GM10248 (cell line): ENCODE results near the gene AGO3.
"Not testable (repeated sequence)": the region's sequence is repeated elsewhere in the genome, so short reads cannot be mapped to it uniquely, and the experiment has no call there.

Experiments used
- CTCF ChIA-PET: fragments of 300-600 bp; sonication (Branson Sonifier 250); formaldehyde crosslinking; extraction: SDS; loops from one replicate; lab custom pipeline; 2021; ENCODE audit warnings: antibody characterized with exemption; lab: Yijun Ruan, JAX
- POLR2A ChIA-PET: fragments of 350-650 bp; sonication (Branson Sonifier 250); formaldehyde crosslinking; extraction: SDS; loops from one replicate; lab custom pipeline; 2020; ENCODE audit warnings: antibody characterized with exemption; lab: Yijun Ruan, JAX
- DNase-seq: peaks from one replicate; pipeline ENCODE4 v3.0.0; 2012; ENCODE audit errors: extremely low spot score
- CTCF ChIP-seq: IDR thresholded peaks from 2 replicates; pipeline ENCODE4 v1.5.1; 2012; ENCODE audit warnings: mild to moderate bottlenecking, low read depth; ENCODE audit errors: extremely low read depth, missing control alignments, control extremely low read depth

Gene AGO3

DNA sequence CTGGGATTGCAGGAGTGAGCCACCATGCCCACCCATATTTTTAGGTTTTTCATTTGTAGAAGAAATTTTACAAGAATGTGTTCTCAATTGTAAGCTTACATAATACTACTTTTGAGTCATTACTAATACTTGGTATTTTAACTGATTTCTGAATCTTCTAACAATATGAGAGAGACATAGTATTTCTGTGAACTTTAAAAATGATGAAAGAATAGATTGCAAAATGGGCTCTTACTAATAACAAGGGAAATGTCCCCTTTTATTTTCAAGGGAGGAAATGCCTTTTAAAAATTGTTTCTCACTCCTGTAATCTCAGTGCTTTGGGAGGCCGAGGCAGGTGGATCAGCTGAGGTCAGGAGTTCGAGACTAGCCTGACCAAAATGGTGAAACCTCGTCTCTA, 5.9 kb downstream of the AGO3 start:
- ChIA-PET CTCF (interaction anchor here (1.7 kb wide), 1 partner anchor 8 kb away, joined by 3 read pairs; no protein-coding TSS in a partner anchor), POLR2A (no interaction called here)
- no peak for TF ChIP-seq CTCF
- no peak for DNase-seq

DNA sequence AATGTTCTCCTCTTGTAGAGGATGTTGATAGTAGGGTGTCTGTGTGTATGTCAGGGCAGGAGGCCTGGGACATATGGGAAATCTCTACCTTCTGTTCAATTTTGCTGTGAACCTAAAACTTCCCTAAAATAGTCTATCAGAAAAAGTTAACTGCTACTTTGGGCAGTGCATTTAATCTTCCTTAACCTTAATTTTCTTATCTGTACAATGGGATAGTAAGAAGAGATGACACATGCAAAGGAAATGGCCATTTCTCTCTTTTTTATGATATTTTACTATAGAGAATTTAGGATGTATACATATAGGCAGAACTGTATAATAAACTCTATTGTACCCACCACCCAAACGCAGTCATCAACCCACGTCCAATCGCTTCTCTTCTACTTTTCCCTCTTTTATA, 8.6 kb downstream of the AGO3 start:
- CTCF ChIA-PET, result no interaction called here
- no peak for TF ChIP-seq CTCF
- DNase-seq, result no peak
- POLR2A ChIA-PET, result no interaction called here

DNA sequence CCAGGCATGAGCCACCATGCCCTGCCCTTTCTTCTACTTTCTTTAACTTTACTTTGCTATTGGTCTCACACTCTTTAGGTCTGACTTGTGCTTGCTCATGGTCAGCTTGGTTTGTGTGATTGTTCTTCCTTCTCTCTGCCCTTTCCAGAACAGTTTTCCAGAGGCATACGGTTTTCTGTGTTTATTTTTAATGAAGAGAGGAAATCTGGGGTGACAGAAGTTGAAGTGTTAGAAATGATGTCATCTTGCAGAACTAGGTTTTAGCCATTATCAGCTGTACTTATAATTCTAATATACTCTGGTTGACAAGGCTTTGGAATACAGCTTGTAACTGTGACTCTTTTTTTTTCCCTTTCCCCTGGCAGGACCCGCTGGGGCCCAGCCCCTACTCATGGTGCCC, 14.4 kb downstream of the AGO3 start:
- POLR2A ChIA-PET, result no interaction called here
- CTCF ChIA-PET, result interaction anchor here (1.0 to 1.1 kb wide), 2 partner anchors 17 to 63 kb away, joined by 3 read pairs; no protein-coding TSS in a partner anchor
- DNase-seq, result no peak
- no peak for TF ChIP-seq CTCF

- ChIA-PET CTCF (no interaction called here), POLR2A (no interaction called here)
- TF ChIP-seq CTCF, result no peak
- DNase-seq, result no peak
Measured at GRCh38 chr1:35947547-35947946, 16.6 kb downstream of the AGO3 start.

- ChIA-PET POLR2A (interaction anchor here (1.0 kb wide), 1 partner anchor 27 kb away, joined by 5 read pairs; no protein-coding TSS in a partner anchor), CTCF (no interaction called here)
- TF ChIP-seq CTCF, result no peak
- no peak for DNase-seq
Measured at GRCh38 chr1:35958558-35958957, 27.7 kb downstream of the AGO3 start.

DNA sequence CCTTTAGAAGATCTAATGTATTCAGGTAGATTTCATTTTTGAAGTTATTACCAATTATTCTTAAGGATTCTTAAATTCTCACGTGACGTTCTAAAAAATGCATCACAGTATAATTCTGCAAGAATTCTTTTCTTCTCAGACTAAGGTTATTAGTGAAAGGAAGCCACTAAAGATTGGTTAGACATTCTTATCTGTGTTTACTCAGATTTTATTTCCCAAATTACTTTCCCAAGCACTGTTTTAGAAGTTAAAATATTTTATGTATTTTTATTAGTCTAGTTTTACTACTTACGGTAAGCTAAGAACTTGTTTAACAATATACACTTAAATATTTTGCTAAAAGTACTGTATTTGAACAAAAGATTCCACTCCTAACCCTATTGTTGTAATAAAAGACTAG, 28.4 kb downstream of the AGO3 start:
- no peak for TF ChIP-seq CTCF
- no peak for DNase-seq
- CTCF ChIA-PET, result no interaction called here
- POLR2A ChIA-PET, result no interaction called here

DNA sequence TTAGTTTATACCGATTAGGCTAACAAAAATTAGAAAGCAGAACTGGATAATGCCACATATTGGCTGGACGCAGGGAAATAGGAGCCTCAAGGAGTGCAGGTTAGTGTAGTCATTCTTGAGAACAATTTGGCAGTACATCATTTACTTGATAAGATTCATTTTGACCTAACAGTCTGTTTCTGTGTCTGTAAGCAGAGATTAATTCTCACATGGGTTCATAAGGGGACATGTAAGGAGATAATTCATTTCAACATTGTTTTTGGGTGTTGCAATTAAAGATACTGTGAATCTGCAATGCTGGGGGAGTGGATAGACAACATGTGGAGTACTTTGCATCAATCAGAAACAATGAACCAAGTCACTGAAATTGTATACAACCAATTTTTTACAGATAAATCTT, 32.0 kb downstream of the AGO3 start:
- ChIA-PET POLR2A (no interaction called here), CTCF (no interaction called here)
- TF ChIP-seq CTCF, result no peak
- no peak for DNase-seq

GRCh38 chr1:35964277-35964676, 33.4 kb downstream of the AGO3 start:
- DNase-seq, CTCF ChIA-PET, POLR2A ChIA-PET: not testable (repeated sequence)
